Sciatic nerve (tissue), 2 donors: ENCODE measurements around the gene LY6G5C. TPM values are rescaled to one million over a fixed set of nuclear protein-coding genes. Genes with fewer than 3 reads are reported as not detected.

Source experiments
- ATAC-seq: fragments of 200-7000 bp; cut with Tn5 transposase; one replicate; pipeline ENCODE4 v1.9.1; 2020; ENCODE audit warnings: mild to moderate bottlenecking, moderate library complexity
- DNase-seq: peaks from one replicate; pipeline ENCODE4 v3.0.0-alpha.2; 2020; ENCODE audit warnings: low spot score
- intact Hi-C: fragments of 100-400 bp; cut with DNase I; formaldehyde crosslinking; loops from one replicate; pipeline ENCODE4 v1.14.2; 2022
- total RNA-seq: library from RNA; stranded (reverse); fragmentation: NEBNext Ultra II Directional; extraction: Animal tissue kit (Norgen Biotek cat#: 25700); gene quantifications from one replicate; pipeline ENCODE4 v1.2.1, GENCODE V29; 2021
- donor health status: DM: no; HTN: no; CAD: no.
- donor health status: DM: no; HTN: no; CAD: no.

LY6G5C gene, protein sequence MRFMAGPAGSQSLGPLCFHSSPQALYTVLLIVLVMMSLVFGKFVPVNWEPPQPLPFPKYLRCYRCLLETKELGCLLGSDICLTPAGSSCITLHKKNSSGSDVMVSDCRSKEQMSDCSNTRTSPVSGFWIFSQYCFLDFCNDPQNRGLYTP
- total RNA-seq, result 2.1 TPM

DNA sequence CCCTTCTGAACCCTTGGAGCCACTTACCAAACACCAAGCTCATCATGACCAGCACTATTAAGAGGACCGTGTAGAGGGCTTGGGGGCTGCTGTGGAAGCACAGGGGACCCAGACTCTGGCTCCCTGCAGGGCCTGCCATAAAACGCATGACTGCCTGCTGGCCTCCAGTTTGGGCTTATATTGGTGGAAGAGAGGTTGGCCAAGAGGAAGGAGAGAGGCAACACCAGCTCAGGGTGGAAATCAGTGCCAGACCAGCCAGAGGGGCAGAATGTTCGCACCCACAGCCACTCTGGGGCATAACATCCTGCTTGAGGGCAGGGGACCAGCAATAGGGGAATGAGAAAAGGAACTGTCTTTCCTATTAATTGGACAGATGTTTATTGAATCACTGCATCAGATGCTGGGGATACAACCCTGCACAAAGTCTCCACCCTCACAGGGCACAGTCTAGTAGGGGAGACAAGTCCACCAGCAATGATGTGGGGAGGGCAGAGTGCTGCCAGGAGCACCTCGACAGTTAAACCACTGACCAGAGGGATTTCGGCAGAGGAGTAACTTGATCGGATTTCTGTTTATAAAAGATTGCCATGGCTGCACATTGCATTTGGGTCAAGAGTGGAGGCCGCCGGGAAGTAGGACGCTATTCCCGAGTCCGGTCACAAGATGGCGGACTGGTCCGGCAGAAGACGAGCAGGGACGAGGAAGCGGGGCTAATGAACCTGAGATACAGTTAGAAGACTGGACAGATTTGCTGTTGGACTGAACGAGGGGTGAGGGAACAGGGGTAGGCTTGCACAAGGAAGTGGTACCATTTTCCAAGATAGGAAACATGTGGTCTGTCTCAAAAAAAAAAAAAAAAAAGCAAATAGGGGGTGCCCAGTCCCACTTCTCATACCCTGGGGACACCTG lies at the start of gene LY6G5C:
LY6G5C (minus strand) TSS at position 842 of the 909 bp plus-strand sequence; CDS start at position 148, 694 bp downstream.
- intact Hi-C loops, result loop anchor here (10.0 kb wide), 1 partner anchor 154 kb away; no protein-coding TSS in a partner anchor
- DNase-seq, result peak; percentile 90
- peak; percentile 84 for ATAC-seq

GRCh38 chr6:31729979-31730630 lies 49.2 kb upstream of the LY6G5C start:
- intact Hi-C loops, result loop anchor here (10.0 kb wide), 2 partner anchors 105 to 165 kb away; partner anchors contain the start of gene EHMT2

DNA sequence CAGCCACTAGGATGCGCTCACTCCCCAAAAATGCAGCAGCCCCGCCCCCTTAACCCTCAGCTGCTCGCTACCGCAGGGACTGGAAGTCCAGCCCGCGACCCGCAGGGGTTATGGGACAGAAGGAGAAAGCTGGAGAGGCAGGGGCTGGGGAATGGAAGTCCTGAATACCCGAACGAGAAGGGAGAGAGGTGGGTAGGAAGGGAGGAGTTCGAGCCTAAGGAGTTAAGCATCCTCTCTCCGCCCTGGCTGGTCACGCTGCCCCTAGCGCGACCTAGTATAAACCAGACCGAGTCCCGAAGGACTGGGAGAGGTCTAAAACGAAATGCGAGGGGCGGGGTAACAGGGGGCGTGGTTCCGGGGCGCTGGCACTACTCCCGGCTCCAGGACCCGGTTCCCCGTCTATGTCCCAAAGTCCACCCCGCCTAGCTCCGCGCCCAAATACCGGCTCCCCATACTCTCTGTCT lies 48.7 kb upstream of the LY6G5C start:
- DNase-seq (peak; percentile 98), ATAC-seq (peak; percentile 94)
- intact Hi-C loops, result loop anchor here (10.0 kb wide), 1 partner anchor 105 kb away; no protein-coding TSS in a partner anchor

More at GRCh38 chr6:31729979-31730630, 49.2 kb upstream of the LY6G5C start:
- peak; percentile 91 for ATAC-seq
- DNase-seq, result peak; percentile 96

DNA sequence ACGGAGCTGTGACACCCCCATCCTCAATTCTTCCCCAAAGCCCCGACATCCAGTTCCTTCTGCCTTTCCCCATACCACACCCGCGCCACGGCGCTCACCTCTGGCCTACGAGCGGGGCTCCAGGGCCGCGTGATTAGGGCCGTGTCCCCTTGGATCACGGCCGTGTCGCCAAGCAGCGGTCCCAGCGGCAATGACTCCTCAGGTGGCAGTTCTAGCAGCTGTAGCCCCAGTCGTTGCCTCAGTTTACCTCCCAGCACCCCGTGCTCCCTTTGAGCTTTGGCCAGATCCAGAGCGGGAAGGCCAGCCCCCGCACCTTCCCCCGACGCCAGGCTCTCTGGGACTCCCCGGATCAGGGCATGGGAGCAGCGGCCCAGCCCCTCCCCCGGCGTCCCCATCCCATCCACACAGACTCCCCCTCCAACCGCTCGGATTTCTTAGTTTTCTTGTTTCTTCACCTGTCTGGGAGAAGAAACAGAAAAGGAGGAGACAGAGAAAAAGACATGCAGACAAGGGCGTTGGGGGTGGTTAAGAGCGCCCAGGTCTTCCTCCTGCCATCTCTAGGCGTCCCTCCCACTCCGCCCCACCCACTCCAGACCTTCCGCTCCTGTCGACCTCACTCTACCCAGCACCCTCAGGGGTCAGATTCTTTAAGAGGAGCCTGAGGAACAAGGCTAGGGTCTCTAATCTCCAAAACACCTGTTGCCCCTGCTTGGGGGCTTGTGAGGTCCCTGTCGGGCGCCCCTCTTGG lies 48.1 kb upstream of the LY6G5C start, which contains the start of gene DDAH2:
DDAH2 (minus strand) TSS at position 533 of the 748 bp plus-strand sequence; CDS start at position 395, 138 bp downstream.
- ATAC-seq, result peak; percentile 57
- DNase-seq, result no peak
- intact Hi-C loops, result loop anchor here (10.0 kb wide), 1 partner anchor 106 kb away; no protein-coding TSS in a partner anchor

GRCh38 chr6:31727717-31728671 lies 47.1 kb upstream of the LY6G5C start:
- intact Hi-C loops, result loop anchor here (10.0 kb wide), 1 partner anchor 107 kb away; no protein-coding TSS in a partner anchor
- DNase-seq (no peak), ATAC-seq (no peak)

GRCh38 chr6:31727034-31727716 lies 46.3 kb upstream of the LY6G5C start:
- DNase-seq (no peak), ATAC-seq (no peak)
- intact Hi-C loops, result loop anchor here (10.0 kb wide), 1 partner anchor 108 kb away; no protein-coding TSS in a partner anchor

- DNase-seq (no peak), ATAC-seq (no peak)
- intact Hi-C loops, result loop anchor here (10.0 kb wide), 1 partner anchor 109 kb away; no protein-coding TSS in a partner anchor
Observed at GRCh38 chr6:31725502-31726350, 44.9 kb upstream of the LY6G5C start.

GRCh38 chr6:31723980-31724691 lies 43.3 kb upstream of the LY6G5C start:
- intact Hi-C loops, result loop anchor here (10.0 kb wide), 1 partner anchor 111 kb away; no protein-coding TSS in a partner anchor
- ATAC-seq (no peak), DNase-seq (no peak)

GRCh38 chr6:31723245-31723979 lies 42.5 kb upstream of the LY6G5C start, which contains the start of gene MPIG6B:
MPIG6B (plus strand) TSS chr6:31723373; CDS start chr6:31723384, 11 bp downstream.
- no peak for ATAC-seq
- intact Hi-C loops, result loop anchor here (10.0 kb wide), 1 partner anchor 111 kb away; no protein-coding TSS in a partner anchor
- no peak for DNase-seq

- DNase-seq (no peak), ATAC-seq (no peak)
- intact Hi-C loops, result loop anchor here (10.0 kb wide), 1 partner anchor 113 kb away; no protein-coding TSS in a partner anchor
Observed at GRCh38 chr6:31722173-31722572, 41.3 kb upstream of the LY6G5C start.

DNA sequence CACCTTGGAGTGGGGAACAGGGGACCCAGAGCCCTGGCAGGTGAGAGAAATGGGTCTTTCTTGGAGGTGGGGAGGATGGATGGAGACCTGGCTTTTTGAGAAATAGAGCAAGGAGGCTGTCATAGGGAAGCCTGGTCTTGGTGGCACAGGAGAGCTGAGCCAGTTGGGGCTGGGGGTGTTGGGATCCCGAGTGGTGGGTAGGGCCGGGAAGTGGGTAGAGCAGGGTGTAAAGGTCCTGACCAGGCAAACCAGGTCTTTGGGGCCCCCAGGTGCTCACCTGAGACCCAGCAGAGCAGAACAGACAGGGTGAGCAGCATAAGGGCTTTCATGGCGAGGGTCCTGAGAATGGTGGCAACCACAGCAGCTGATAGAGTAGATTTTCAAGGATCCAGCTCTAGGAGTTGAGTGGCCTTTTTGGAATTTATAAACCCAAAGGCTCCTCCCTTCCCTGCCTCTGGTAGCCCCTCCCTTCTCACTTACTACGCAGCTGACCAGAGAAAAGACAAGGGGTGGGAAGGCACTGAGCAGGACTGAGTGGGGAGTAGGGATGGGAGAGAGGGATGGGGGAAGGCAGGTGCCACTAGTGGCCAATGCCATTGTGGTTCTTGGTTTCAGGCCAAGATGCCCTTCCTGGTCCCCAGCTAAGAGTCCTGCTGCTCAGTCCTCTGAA lies 40.6 kb upstream of the LY6G5C start, which contains the start of gene LY6G6C:
LY6G6C (minus strand) TSS at position 396 of the 670 bp plus-strand sequence; CDS start at position 329, 67 bp downstream.
- ATAC-seq, result no peak
- DNase-seq, result no peak
- intact Hi-C loops, result loop anchor here (10.0 kb wide), 1 partner anchor 113 kb away; no protein-coding TSS in a partner anchor

DNA sequence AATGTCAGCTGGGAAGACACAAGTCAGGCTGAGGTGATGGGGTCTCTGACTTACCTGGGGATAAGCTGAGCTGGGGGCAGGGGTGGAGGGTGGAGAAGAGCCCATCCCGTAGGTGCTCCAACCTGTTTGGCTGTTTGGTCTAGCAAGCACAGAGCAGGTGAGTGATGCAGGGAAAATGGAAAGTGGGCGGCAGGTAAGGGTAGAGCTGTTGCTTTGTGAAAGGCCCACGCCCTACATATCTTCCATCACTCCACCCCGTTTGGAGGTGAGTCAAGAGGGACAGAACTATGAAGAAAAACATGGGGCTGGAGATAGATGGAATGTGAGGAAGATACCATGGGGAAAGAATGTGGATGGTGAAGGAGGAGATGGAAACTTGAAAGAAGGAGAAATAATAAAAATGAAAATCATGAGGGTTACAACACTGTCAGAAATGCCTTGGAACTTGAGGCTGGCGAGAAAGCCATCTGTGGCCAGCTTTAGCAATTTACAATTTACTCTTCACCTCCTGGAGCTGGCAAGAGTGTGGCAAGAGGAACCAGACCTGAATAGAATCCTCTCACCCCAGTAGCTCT lies 39.4 kb upstream of the LY6G5C start:
- intact Hi-C loops, result loop anchor here (10.0 kb wide), 1 partner anchor 115 kb away; no protein-coding TSS in a partner anchor
- no peak for ATAC-seq
- no peak for DNase-seq

DNA sequence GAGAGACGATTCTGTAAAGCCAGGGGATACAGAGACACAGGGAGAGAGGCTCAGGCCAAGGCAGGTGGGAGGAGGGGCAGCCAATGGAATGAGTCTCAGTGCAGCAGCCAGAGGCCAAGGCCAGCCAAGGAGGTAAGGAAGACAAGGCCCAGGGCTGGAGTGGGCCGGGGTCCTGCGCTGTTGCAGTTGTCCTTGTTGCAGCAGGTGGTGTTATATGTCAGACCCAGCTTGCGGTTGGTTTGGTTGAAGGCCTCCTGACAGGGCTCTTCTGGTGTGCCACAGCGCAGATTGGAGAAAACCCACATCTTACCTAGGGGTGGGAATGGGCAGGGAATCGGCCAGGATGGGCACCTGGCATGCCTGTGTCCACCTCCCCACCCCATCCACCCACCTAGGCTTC lies 38.1 kb upstream of the LY6G5C start:
- DNase-seq, result no peak
- no peak for ATAC-seq
- intact Hi-C loops, result no loop called here
